K562 (cell line): ENCODE results near the gene PDE11A. TPM values are rescaled to one million over a fixed set of nuclear protein-coding genes. Genes with fewer than 3 reads are reported as not detected.

Experiments
- BCL6 ChIP-seq: fragments of 250-450 bp; sonication (Bioruptor Pico); IDR thresholded peaks from 2 replicates; pipeline ENCODE4 v1.4.0; 2020
- CBFA2T2 ChIP-seq: fragments of 450-650 bp; conservative IDR thresholded peaks from 2 replicates; pipeline ENCODE4 v1.6.1; 2017; ENCODE audit warnings: mild to moderate bottlenecking
- CHD2 ChIP-seq: IDR thresholded peaks from 2 replicates; pipeline ENCODE4 v1.6.1; 2011; ENCODE audit warnings: low read depth, low read length
- CXXC5 ChIP-seq: fragments of 250-450 bp; sonication (Bioruptor Pico); IDR thresholded peaks from 2 replicates; pipeline ENCODE4 v1.8.0; 2022; ENCODE audit warnings: inconsistent platforms, mild to moderate bottlenecking, moderate library complexity
- DMBX1 ChIP-seq: fragments of 250-450 bp; sonication (Bioruptor Pico); IDR thresholded peaks from 2 replicates; pipeline ENCODE4 v1.8.0; 2022; ENCODE audit warnings: inconsistent platforms, mild to moderate bottlenecking, moderate library complexity, borderline replicate concordance
- DNMT1 ChIP-seq: fragments of 450-650 bp; IDR thresholded peaks from 2 replicates; pipeline ENCODE4 v1.6.1; 2016; ENCODE audit warnings: antibody characterized with exemption, mild to moderate bottlenecking
- FOSL1 ChIP-seq: fragments of 200-800 bp; sonication (Bioruptor generic); conservative IDR thresholded peaks from 2 replicates; pipeline ENCODE4 v1.6.1; 2016; ENCODE audit warnings: missing genetic modification characterization, missing compliant biosample characterization
- FOXK1 ChIP-seq: sonication (generic); formaldehyde crosslinking; IDR thresholded peaks from 2 replicates; pipeline ENCODE4 v1.8.0; 2022; ENCODE audit warnings: missing genetic modification reagents, mild to moderate bottlenecking, borderline replicate concordance
- GTF2E2 ChIP-seq: fragments of 200-800 bp; sonication (Bioruptor generic); IDR thresholded peaks from 2 replicates; pipeline ENCODE4 v1.6.1; 2016; ENCODE audit warnings: missing genetic modification characterization, missing compliant biosample characterization
- ID3 ChIP-seq, 2 experiments: fragments of 250-450 bp in 1 of 2; fragments of 450-650 bp in 1 of 2; sonication (Bioruptor Pico) in 1 of 2; IDR thresholded peaks; 2 replicates each; pipeline versions ENCODE4 v1.6.1 to v1.8.0; 2016 to 2021; ENCODE audit warnings: mild to moderate bottlenecking in 2 of 2, moderate library complexity in 2 of 2, missing compliant biosample characterization in 1 of 2, missing genetic modification characterization in 1 of 2
- JUND ChIP-seq, 2 experiments: IDR thresholded peaks; 2 replicates in 1 of 2; 3 replicates in 1 of 2; pipeline ENCODE4 v1.6.1; 2011; ENCODE audit warnings: borderline replicate concordance in 2 of 2, low read depth in 2 of 2, low read length in 2 of 2, improper control_type of control experiment in 1 of 2, missing biosample characterization in 1 of 2, missing genetic modification characterization in 1 of 2, missing genetic modification reagents in 1 of 2
- KAT8 ChIP-seq: fragments of 450-650 bp; IDR thresholded peaks from 2 replicates; pipeline ENCODE4 v1.6.1; 2016; ENCODE audit warnings: low read depth, mild to moderate bottlenecking
- KDM4B ChIP-seq, 2 experiments: fragments of 450-650 bp in 1 of 2; sonication (generic) in 1 of 2; IDR thresholded peaks; 2 replicates each; pipeline ENCODE4 v1.6.1; 2016 to 2017; ENCODE audit warnings: borderline replicate concordance in 2 of 2, antibody characterized with exemption in 1 of 2, low read depth in 1 of 2, mild to moderate bottlenecking in 1 of 2
- MAZ ChIP-seq, 2 experiments: fragments of 450-650 bp in 1 of 2; sonication (generic) in 1 of 2; formaldehyde crosslinking; IDR thresholded peaks in 1 of 2; conservative IDR thresholded peaks in 1 of 2; 2 replicates each; pipeline versions ENCODE4 v1.4.0 to v1.5.0; 2020; ENCODE audit warnings: mild to moderate bottlenecking in 1 of 2, missing genetic modification reagents in 1 of 2
- MYBL2 ChIP-seq, 2 experiments: fragments of 450-650 bp in 1 of 2; sonication (generic) in 1 of 2; formaldehyde crosslinking in 1 of 2; IDR thresholded peaks; 2 replicates each; pipeline versions ENCODE4 v1.6.1 to v1.8.1; 2017 to 2022; ENCODE audit warnings: borderline replicate concordance in 1 of 2, inconsistent platforms in 1 of 2, low read depth in 1 of 2, mild to moderate bottlenecking in 1 of 2, missing genetic modification reagents in 1 of 2, moderate library complexity in 1 of 2
- OTX1 ChIP-seq: fragments of 450-650 bp; formaldehyde crosslinking; IDR thresholded peaks from 2 replicates; pipeline ENCODE4 v1.4.0; 2022; ENCODE audit warnings: mild to moderate bottlenecking
- PHTF2 ChIP-seq: fragments of 250-450 bp; sonication (Bioruptor Pico); IDR thresholded peaks from 2 replicates; pipeline ENCODE4 v1.5.0; 2021; ENCODE audit warnings: mild to moderate bottlenecking
- SMARCA4 ChIP-seq: fragments of 450-650 bp; IDR thresholded peaks from 2 replicates; pipeline ENCODE4 v1.6.1; 2016
- SMC3 ChIP-seq: conservative IDR thresholded peaks from 2 replicates; pipeline ENCODE4 v1.6.1; 2011; ENCODE audit warnings: low read depth, low read length, improper control_type of control experiment; ENCODE audit not compliant: insufficient read depth
- TCFL5 ChIP-seq: fragments of 250-450 bp; sonication (Bioruptor Pico); conservative IDR thresholded peaks from 2 replicates; pipeline ENCODE4 v1.6.1; 2021; ENCODE audit warnings: mild to moderate bottlenecking, moderate library complexity, matching md5 sums
- VEZF1 ChIP-seq: fragments of 200-800 bp; sonication (Bioruptor generic); IDR thresholded peaks from 2 replicates; pipeline ENCODE4 v1.6.1; 2017; ENCODE audit warnings: missing genetic modification characterization, missing compliant biosample characterization
- YY1 ChIP-seq, 3 experiments: IDR thresholded peaks; 2 replicates each; pipeline ENCODE4 v1.6.1; 2011; ENCODE audit warnings: low read length in 2 of 3, mild to moderate bottlenecking in 2 of 3, moderate library complexity in 2 of 3, borderline replicate concordance in 1 of 3, control low read depth in 1 of 3, low read depth in 1 of 3; ENCODE audit not compliant: insufficient read depth in 3 of 3, insufficient replicate concordance in 2 of 3, control insufficient read depth in 1 of 3, insufficient read length in 1 of 3; ENCODE audit errors: extremely low read depth in 1 of 3
- ZNF212 ChIP-seq: fragments of 450-650 bp; formaldehyde crosslinking; IDR thresholded peaks from 2 replicates; pipeline ENCODE4 v1.4.0; 2020; ENCODE audit warnings: mild to moderate bottlenecking
- ZNF395 ChIP-seq: fragments of 200-800 bp; sonication (Bioruptor generic); IDR thresholded peaks from 2 replicates; pipeline ENCODE4 v1.6.1; 2017; ENCODE audit warnings: missing genetic modification characterization, missing compliant biosample characterization
- polyA plus RNA-seq, 8 experiments: library from polyadenylated mRNA; depleted of rRNA in 4 of 8; stranded (reverse) in 5 of 8; unstranded in 3 of 8; fragments of >200 nt; fragmentation: Nextera tagmentation in 2 of 8; fragmentation: Illumina TruSeq in 1 of 8; extraction: Ambion mirVana in 2 of 8; extraction: Trizol in 1 of 8; gene quantifications; 2 replicates each; pipeline versions ENCODE4 v1.2.1 to v1.2.3, GENCODE V29; 2011 to 2014; ENCODE audit warnings: inconsistent platforms in 1 of 8, missing spikeins in 1 of 8
- total RNA-seq, 7 experiments: library from RNA; depleted of rRNA in 6 of 7; stranded (reverse); fragments of >200 nt in 6 of 7; fragmentation: Illumina TruSeq in 2 of 7; extraction: Trizol in 2 of 7; gene quantifications; 2 replicates each; pipeline versions ENCODE4 v1.2.1 to v1.2.3, GENCODE V29; 2011 to 2021; ENCODE audit warnings: low replicate concordance in 1 of 7

Gene PDE11A
- total and polyA plus RNA-seq, 9 of the 15 experiments (the other 6 are each of a cell fraction or from before 2014, with no cell fraction given) = 3.2 to 22.1 (median 5.7) TPM

GRCh38 chr2:177972782-177973181 is 99.8 kb downstream of the PDE11A start (continued):
- TF ChIP-seq ID3 (CRISPR knock-in tag; IDR thresholded peaks at IDR 0.05) = no peak
- TF ChIP-seq ID3 (tag; IDR thresholded peaks at IDR 0.05) = peak; percentile 45; the same call in 1 of the 2 replicates
- TF ChIP-seq MYBL2 (IDR thresholded peaks at IDR 0.05; ENCODE audit: low read depth) = peak; percentile 24; the same call in 1 of the 2 replicates
- no peak for TF ChIP-seq MYBL2 (CRISPR knock-in tag; IDR thresholded peaks at IDR 0.05; ENCODE audit: borderline replicate concordance)
- no peak for TF ChIP-seq BCL6 (CRISPR knock-in tag)
- peak; percentile 86 for TF ChIP-seq FOSL1 (tag)
- TF ChIP-seq ZNF212 (CRISPR knock-in tag) = no peak
- TF ChIP-seq OTX1 (CRISPR knock-in tag) = no peak
- TF ChIP-seq CXXC5 (CRISPR knock-in tag) = peak; percentile 46; the same call in 1 of the 2 replicates
- peak; percentile 41; the same call in 1 of the 2 replicates for TF ChIP-seq VEZF1
- no peak for TF ChIP-seq CHD2
- no peak for TF ChIP-seq PHTF2 (CRISPR knock-in tag)
- TF ChIP-seq TCFL5 = 0 out of 2 replicates have a peak, but pooled peaks have one; percentile 6
- no peak for TF ChIP-seq DNMT1
- no peak for TF ChIP-seq FOXK1 (CRISPR knock-in tag)
- peak; percentile 75; the same call in 1 of the 2 replicates for TF ChIP-seq KAT8
- no peak for TF ChIP-seq ZNF395 (CRISPR knock-in tag)
- TF ChIP-seq SMARCA4 = peak; percentile 82
- no peak for TF ChIP-seq SMC3
- peak; percentile 82; the same call in 1 of the 2 replicates for TF ChIP-seq JUND (IDR thresholded peaks at IDR 0.05; ENCODE audit: borderline replicate concordance, low read depth, low read length)
- peak; percentile 78; the same call in 1 of the 3 replicates for TF ChIP-seq JUND (tag; IDR thresholded peaks at IDR 0.05; ENCODE audit: borderline replicate concordance, low read depth, low read length)
- 0 out of 2 replicates have a peak, but pooled peaks have one; percentile 24 for TF ChIP-seq DMBX1
- TF ChIP-seq CBFA2T2 = peak; percentile 42
- TF ChIP-seq YY1 (IDR thresholded peaks at IDR 0.05; ENCODE audit: borderline replicate concordance in 1 of 3, control insufficient read depth in 1 of 3, extremely low read depth in 1 of 3, insufficient read depth in 3 of 3, insufficient read length in 1 of 3, insufficient replicate concordance in 2 of 3, low read depth in 1 of 3, low read length in 2 of 3) = peak in 2 of 3 experiments; percentile 47 to 89
- TF ChIP-seq MAZ (CRISPR knock-in tag; conservative IDR thresholded peaks at IDR 0.05 in 1 of 2, IDR thresholded peaks at IDR 0.05 in 1 of 2) = peak; percentile 47 to 54; a peak in 3 of 4 replicates
- no peak for TF ChIP-seq KDM4B (IDR thresholded peaks at IDR 0.05; ENCODE audit: borderline replicate concordance in 2 of 2, low read depth in 1 of 2)
- TF ChIP-seq GTF2E2 (tag) = no peak
